NCI-H1048 (cell line): Measurements from ENCODE around the gene UNC13D.
"Not testable (repeated sequence)": the region's sequence is repeated elsewhere in the genome, so short reads cannot be mapped to it uniquely, and the experiment has no call there.

Experiments
- DNase-seq: peaks from one replicate; lab custom pipeline; 2025; lab: John Stamatoyannopoulos, UW

UNC13D gene

GRCh38 chr17:75843577-75844529 is at the start of gene UNC13D:
UNC13D (minus strand) TSS chr17:75844404; CDS start chr17:75844337, 67 bp downstream.
- no peak for DNase-seq

- no peak for DNase-seq
Measured at GRCh38 chr17:75893305-75894048, 49.3 kb upstream of the UNC13D start.

- DNase-seq, result no peak
Measured at GRCh38 chr17:75892556-75893224, 48.5 kb upstream of the UNC13D start.

- DNase-seq, result no peak
Measured at GRCh38 chr17:75891605-75892555, 47.7 kb upstream of the UNC13D start.

GRCh38 chr17:75891022-75891604 is 46.9 kb upstream of the UNC13D start:
- DNase-seq, result no peak

- no peak for DNase-seq
Measured at GRCh38 chr17:75889454-75889853, 45.2 kb upstream of the UNC13D start.

GRCh38 chr17:75888484-75888883 is 44.3 kb upstream of the UNC13D start:
- DNase-seq, result no peak

GRCh38 chr17:75885860-75886259 is 41.7 kb upstream of the UNC13D start:
- DNase-seq, result not testable (repeated sequence)

- DNase-seq, result no peak
Measured at GRCh38 chr17:75885431-75885830, 41.2 kb upstream of the UNC13D start.

GRCh38 chr17:75881678-75882454 is 37.7 kb upstream of the UNC13D start:
- no peak for DNase-seq

- DNase-seq, result no peak
Measured at GRCh38 chr17:75880266-75880665, 36.1 kb upstream of the UNC13D start.

- no peak for DNase-seq
Measured at GRCh38 chr17:75878174-75878998, 34.2 kb upstream of the UNC13D start, which contains the start of gene TRIM47. TRIM47 (minus strand) TSS chr17:75878581; CDS start chr17:75878548, 33 bp downstream.

- DNase-seq, result no peak
Measured at GRCh38 chr17:75877752-75878173, 33.6 kb upstream of the UNC13D start.

GRCh38 chr17:75876938-75877751 is 32.9 kb upstream of the UNC13D start:
- DNase-seq, result no peak

- no peak for DNase-seq
Measured at GRCh38 chr17:75876190-75876937, 32.2 kb upstream of the UNC13D start.

GRCh38 chr17:75875940-75876189 is 31.7 kb upstream of the UNC13D start:
- DNase-seq, result no peak

- no peak for DNase-seq
Measured at GRCh38 chr17:75875182-75875939, 31.2 kb upstream of the UNC13D start.
